DMS153 (cell line): ENCODE measurements around the gene POR.
"Not testable (repeated sequence)": the region's sequence is repeated elsewhere in the genome, so short reads cannot be mapped to it uniquely, and the experiment has no call there.

Experiments used
- DNase-seq: peaks from one replicate; lab custom pipeline; 2025; lab: John Stamatoyannopoulos, UW

POR gene

GRCh38 chr7:75885036-75885435 is 29.9 kb upstream of the POR start:
- no peak for DNase-seq

- DNase-seq = no peak
Observed at GRCh38 chr7:75887669-75888369, 27.1 kb upstream of the POR start.

DNA sequence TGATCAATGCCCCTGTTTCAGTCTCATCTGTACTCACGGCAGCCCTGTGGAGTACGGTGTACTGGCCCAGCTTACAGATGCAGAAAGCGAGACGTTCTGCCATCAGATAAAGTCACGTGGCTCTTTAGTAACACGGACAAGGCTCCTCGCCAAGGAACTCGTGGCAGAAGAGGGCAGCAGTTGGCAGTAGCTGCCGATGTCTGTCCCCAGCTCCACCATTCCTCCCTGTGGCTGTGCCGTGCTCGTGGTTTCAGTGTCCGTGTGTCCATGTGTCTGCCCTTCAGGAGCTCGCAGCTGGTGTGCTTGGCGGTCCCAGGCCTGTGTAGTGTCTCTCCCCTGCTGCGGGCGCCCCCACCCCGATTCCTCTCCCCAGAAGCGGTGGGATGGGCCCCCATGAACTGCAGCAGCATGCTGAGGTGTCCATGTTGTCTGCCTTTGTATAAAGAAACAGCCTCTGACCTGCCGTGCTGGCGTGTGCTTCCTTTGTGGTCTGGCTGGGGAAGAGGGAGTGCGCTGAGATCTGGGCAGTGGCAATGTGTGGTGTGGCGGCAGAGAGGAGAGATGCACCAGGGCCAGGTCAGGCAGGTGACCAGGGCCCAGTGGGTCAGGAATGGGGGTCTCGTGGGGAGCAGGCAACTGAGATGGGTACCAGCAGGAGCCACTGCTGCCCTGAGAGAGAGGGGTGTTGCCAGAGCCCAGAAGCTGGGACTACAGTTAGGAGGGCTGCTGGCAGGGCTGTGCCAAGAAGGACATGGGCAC is 26.3 kb upstream of the POR start:
- no peak for DNase-seq

- no peak for DNase-seq
Observed at GRCh38 chr7:75889223-75889825, 25.6 kb upstream of the POR start.

- DNase-seq = no peak
Observed at GRCh38 chr7:75889826-75890225, 25.1 kb upstream of the POR start.

GRCh38 chr7:75891237-75891636 is 23.7 kb upstream of the POR start:
- not testable (repeated sequence) for DNase-seq

DNA sequence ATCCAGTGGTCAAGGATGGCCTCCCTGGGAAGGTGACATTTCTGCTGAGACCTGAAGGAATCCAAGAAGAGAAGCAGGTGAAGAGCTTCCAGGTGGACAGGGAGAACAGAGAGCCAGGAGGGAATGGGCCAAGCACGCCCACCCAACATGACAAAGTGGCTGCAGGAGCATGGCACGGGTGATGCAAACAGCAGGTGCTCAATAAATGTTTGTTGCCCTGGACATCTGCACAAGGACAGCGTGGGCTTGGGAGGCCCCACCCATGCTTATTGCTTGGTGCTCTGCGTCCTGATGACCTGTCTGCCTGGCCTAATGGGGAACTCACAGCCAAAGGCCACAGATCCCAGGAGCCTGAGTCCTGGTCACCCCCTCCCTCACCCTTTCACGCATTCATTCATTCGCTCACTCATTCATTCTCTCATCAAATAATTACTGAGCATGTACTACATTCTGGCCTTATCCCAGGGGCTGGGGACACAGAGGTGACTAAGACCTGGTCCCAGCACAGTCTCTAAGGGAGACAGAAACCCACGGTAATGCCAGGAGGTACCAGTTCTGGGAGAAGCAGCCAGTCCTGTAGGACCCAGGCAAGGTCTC is 23.0 kb upstream of the POR start:
- DNase-seq = no peak

- DNase-seq = peak; percentile 67
Observed at GRCh38 chr7:75892634-75893272, 22.2 kb upstream of the POR start.

DNA sequence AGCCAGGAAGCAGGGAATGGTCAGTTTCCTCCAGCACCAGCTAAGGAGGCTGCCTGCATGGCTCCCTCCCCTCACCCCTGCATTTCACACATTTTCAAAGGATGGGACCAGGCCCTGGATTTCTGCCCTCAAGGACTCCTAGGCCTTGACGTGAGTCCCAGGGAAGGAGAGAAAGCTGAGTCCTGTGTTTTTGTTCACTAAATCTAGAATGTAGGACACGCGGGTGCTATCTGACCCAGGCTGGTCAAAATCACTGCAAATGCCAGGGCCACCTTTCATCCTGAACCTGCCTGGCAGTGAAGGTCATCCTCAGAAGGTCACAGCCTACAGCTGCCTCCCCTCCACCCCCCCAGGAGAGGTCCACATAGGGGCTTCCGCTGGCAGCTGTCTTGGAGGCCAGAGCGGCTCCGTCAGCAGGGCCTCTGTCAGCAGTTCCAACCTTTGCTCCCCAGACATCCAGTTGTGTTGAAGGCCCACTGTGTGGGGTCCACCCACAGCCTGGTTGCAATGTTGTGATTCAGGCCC is 18.1 kb upstream of the POR start:
- no peak for DNase-seq

- DNase-seq = no peak
Observed at GRCh38 chr7:75900617-75901315, 14.2 kb upstream of the POR start.

DNA sequence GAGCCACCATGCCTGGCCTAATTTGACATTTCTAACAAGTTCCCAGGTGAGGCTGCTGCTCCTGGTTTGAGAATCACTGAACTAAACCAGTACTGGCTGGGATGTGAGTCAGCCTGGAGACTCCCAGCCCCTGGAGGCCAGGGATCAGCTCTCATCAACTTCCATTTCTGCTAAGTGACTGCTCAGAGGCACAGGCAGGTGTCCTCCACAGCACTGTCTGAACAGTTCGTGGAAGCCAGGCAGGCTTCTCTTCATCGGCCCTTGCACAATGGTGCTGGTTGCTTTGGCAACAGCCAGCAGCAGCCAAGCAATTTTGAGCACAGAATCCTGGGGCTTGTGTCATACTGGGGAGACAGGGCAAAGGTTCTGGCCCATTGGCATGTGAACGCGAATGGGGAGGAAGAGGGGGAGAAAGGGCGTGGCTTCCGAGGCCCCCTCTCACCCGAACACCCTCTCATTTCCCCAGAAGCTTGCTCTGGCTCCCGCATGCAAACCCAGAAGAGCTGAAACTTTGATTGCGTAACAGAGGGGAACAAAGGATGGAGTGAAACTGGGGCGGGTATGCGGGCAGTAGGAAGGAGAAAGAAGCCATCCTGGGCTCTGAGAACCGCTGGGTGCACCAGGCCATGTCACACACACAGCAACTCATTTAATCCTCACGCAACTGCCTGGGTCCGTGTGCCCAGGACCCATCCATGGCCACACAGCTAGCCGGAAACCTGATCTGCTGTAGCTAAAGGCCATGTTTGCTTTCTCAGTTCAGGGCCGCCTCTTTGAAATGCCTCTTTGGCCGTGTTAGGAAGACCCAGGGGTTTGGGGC is 9.0 kb upstream of the POR start:
- peak; percentile 88 for DNase-seq

DNA sequence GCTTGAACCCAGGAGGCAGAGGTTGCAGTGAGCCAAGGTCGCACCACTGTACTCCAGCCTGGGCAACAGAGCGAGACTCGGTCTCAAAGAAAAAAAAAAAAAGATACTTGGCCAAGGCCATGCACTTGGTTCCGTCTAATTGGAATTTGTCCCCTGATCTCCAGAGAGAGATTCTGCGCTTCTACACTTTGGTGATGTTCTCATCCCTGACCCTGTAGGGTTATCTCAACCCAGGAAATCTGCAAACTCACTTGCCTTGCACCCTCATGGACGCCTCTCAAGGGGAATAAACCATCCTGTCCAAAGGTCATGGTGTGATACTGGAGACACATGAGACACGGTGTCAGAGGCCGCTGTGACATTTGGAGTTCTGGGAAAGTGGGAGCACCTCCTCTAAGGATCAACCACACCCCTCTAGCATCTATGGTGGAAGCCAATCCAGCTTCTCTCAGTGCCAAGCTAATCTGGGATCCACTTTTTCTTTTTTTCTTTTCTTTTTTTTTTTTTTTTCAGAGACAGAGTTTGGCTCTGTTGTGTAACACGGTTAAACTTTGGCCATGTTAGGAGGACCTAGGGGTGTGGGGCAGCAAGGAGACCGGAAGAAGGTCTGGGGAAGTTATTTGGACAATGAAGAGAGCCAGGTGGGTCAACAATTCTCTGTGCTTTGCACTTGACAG is 7.8 kb upstream of the POR start:
- no peak for DNase-seq

DNA sequence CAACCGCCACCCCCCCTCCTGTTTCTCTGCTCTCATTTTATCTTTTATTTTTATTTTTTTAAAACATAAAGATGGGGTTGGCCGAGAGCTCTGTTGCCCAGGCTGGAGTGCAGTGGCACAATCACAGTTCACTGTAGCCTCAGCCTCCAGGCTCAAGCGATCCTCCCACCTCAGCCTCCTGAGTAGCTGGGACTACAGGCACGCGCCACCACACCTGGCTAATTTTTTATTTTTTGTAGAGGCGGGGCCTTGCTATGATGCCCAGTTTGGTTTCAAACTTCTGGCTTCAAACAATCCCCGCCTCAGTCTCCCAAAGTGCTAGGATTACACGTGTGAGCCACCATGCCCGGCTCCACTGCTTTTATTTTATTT is 7.3 kb upstream of the POR start:
- not testable (repeated sequence) for DNase-seq

GRCh38 chr7:75909521-75910132 is 5.3 kb upstream of the POR start:
- no peak for DNase-seq

- DNase-seq = not testable (repeated sequence)
Observed at GRCh38 chr7:75911186-75911585, 3.8 kb upstream of the POR start.

- no peak for DNase-seq
Observed at GRCh38 chr7:75913437-75913836, 1.5 kb upstream of the POR start.

GRCh38 chr7:75914169-75914654 is 743 bp upstream of the POR start:
- no peak for DNase-seq

GRCh38 chr7:75915416-75916156 is 631 bp downstream of the POR start:
- DNase-seq = no peak

GRCh38 chr7:75916259-75916658 is 1.3 kb downstream of the POR start:
- no peak for DNase-seq
